Lower leg skin (tissue), 3 donors: ENCODE data around the gene SLC25A11.

Experiments
- POLR2A ChIP-seq, 2 donors: fragments of 450-650 bp; IDR thresholded peaks; one replicate each; pipeline ENCODE4 v1.6.1; 2016 to 2017; ENCODE audit warnings: antibody characterized with exemption in 2 of 2, mild to moderate bottlenecking in 1 of 2, moderate library complexity in 1 of 2
- TF ChIP-seq, protein P1 (sequence below), 3 donors: fragments of 450-650 bp; IDR thresholded peaks; one replicate each; pipeline ENCODE4 v1.5.1; 2016; ENCODE audit warnings: antibody characterized with exemption in 3 of 3, mild to moderate bottlenecking in 3 of 3, moderate library complexity in 2 of 3

DNA sequence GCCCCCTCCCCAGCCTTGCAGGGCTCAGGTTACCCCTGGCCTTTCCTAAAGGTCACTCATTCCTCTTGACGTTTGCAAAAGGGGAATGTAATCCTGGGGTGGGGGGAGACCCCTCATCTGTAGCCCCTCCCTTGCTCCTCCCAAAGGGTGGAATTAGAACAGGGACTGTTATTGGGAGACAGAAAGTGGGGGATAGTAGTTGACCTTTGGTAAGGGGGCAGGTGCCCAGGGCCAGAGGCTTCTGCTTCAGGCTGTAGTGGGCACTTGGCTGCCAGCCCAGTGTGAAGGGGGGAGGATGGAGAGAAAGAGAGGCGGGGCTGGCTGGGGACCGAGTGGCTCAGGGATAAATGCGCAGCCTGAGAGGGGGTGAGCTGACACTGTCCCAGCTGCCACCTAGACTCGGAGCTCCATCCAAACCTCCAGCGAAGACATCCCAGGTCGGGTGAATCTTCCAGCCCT, 10.9 kb upstream of the SLC25A11 start, which contains the start of gene ENO3:
- no peak for TF ChIP-seq POLR2A (IDR thresholded peaks at IDR 0.05)
- TF ChIP-seq, protein P1, sequence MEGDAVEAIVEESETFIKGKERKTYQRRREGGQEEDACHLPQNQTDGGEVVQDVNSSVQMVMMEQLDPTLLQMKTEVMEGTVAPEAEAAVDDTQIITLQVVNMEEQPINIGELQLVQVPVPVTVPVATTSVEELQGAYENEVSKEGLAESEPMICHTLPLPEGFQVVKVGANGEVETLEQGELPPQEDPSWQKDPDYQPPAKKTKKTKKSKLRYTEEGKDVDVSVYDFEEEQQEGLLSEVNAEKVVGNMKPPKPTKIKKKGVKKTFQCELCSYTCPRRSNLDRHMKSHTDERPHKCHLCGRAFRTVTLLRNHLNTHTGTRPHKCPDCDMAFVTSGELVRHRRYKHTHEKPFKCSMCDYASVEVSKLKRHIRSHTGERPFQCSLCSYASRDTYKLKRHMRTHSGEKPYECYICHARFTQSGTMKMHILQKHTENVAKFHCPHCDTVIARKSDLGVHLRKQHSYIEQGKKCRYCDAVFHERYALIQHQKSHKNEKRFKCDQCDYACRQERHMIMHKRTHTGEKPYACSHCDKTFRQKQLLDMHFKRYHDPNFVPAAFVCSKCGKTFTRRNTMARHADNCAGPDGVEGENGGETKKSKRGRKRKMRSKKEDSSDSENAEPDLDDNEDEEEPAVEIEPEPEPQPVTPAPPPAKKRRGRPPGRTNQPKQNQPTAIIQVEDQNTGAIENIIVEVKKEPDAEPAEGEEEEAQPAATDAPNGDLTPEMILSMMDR (IDR thresholded peaks at IDR 0.05): no peak
